Measurements from ENCODE around the gene PELI1.
A peak's percentile ranks its signal among the peaks of the same experiment; 100 is the strongest.

PELI1 gene

DNA sequence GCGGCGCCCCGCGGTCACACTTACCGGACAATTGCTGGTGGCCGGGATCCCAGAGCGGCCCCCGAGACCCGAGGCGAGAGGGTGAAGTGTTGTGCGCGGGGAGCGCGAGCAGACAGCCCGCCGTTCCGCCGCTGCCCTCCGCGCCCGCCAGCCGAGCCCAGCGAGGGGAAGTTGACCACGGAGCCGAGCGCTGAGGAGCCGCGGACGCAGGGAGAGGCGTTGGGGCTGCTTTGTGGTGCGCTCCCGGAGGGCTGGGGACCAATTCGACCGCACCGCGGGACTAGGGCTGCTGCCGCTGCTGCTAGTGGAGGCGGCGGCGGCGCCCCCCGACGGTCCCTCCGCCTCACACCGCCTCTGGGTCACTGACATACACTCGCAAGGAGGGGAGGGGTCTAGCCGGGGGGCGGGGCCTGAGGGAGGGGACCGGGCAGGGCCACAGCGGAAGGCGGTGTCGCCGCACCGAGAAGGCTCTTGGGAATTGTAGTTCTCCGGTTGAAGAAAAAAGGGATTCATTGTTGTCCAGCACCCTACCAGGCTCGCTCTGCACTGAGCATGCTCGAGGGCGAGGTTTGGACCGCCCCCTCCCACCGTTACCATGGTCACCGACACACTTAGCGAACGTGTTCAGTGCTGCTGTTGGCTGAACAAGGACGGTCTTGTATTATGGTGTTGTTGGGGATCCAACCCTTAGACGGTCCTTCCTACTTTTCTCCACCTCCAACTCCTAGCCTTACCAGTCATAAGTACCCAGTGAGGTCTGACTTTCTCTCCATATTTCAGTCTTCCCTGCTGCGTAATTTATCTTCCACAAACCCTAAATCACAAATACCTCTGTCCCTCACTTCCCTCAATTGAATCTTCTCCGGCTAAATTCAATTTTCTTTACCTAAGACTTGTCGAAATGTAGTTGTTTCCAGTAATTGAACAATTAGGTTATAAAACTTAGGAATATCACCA is at the start of gene PELI1:
PELI1 (minus strand) TSS at position 364 of the 957 bp plus-strand sequence. CDS start 36,110 bp downstream, outside the sequence.
- peak; percentile 96 for DNase-seq

DNA sequence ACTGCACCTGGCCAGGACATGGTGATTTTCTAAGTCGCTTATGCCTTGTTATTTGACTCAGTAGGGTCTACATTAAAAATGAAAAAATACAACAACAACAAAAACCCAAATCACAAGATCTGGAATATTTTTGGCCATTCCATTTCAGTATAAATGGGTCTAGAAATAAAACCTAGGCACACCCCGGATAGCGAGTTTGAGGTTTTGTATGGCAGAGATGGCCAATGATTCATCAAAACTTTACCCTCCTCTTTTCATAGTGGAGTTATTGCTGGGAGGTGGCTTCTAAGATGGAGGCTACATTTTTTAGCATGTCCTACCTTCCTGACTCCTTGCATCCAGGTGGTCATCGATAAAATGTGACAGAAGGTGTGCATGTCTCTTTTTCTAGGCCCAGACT is 49.3 kb upstream of the PELI1 start:
- no peak for DNase-seq

- no peak for DNase-seq
Measured at GRCh38 chr2:64192664-64193105, 48.5 kb upstream of the PELI1 start.

- no peak for DNase-seq
Measured at GRCh38 chr2:64192125-64192479, 47.9 kb upstream of the PELI1 start.

GRCh38 chr2:64189586-64189985 is 45.4 kb upstream of the PELI1 start:
- DNase-seq = no peak

GRCh38 chr2:64189167-64189566 is 44.9 kb upstream of the PELI1 start:
- no peak for DNase-seq

DNA sequence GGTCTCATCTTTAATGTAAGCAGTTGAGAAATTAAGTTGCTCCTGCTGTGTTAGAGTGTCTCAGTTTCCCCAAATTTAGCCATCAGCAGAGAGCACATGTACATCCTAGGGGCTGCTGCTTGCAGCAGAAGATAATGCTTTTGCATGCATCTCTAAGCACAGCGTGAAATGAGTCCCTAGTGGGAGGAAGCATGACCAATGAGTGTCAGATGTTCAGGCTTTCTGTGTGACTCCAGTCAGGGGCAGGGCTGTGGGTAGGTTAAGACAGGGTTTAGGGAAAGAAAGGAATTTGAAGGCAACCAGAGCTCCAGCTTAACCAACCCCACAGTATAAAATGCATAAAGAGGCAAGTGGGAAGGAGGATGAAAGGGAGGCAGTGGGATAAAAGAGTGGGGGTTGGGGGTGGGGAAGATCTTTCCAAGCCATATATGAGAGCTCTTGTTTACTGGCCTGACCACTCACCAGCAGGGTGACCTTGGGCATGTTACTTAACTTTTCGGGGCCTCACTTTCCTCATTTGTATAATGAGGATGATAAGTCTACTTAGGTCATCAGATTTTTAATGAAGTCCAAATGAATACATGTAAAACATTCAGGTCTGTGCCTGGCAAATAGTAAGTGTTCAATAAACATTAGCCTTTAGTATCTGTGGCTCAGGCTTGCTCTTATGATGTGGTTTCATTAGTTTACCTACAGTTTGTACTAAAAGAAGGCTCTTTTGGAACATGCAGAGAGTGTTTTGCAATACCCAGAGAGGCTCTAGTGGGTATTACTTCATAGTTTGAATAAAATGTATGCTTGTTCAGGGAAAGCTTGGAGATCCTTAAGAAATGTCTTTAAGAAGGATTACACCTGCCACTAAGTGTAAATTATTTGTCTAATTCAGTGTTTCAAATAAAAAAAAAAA is 42.7 kb upstream of the PELI1 start:
- DNase-seq = no peak

DNA sequence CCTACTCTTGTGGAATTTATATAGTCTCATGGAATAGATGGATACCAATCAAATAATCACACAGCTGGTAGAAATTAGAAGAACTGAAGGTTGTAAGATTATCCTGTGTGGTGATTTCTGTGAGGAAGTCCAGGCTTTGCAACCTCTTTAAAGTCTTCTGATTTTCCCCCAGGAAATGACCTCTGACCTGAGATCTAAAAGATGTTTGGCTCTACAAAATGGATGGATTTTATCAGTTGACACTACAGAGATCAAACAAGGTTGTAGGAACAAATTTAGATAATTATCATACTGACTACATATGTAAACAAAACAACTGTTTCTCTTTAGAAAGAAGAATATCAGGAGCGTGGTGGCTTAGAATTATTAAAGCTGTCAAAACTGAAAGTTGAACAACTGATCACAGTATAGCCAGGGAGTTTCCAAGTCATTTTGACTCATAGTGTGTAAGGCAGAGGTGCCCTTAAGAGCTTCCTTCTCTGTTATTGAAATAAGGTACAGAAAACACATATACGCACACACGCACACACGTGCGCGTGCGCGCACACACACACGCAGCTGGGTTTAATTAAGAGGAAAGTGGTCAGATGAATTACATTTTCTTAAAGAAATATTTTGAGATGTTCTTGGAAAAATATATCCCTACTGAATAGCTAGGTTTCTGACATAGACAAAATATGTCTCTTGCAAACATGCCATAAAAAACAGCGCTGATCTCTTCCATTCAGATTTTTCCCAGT is 35.5 kb upstream of the PELI1 start:
- peak; percentile 19 for DNase-seq

DNA sequence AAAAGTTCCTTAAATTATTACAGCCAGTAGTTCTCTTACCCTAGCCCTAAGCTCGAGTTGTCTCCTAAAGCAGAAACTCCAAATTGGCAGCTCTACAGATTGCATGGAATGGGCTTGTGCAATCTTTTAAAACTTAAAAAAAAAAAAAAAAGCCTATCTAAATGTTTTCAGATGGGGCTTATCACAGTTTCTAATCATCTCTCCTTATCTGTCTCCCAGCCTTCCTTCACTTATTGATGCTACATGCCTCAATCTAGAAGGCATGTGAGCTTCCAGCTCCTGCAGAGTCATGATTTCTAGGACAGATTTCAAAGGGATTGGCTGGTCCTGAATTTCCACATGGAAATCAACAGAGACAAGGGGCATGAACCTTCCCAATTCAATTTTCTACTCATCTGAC is 33.1 kb upstream of the PELI1 start:
- no peak for DNase-seq

DNA sequence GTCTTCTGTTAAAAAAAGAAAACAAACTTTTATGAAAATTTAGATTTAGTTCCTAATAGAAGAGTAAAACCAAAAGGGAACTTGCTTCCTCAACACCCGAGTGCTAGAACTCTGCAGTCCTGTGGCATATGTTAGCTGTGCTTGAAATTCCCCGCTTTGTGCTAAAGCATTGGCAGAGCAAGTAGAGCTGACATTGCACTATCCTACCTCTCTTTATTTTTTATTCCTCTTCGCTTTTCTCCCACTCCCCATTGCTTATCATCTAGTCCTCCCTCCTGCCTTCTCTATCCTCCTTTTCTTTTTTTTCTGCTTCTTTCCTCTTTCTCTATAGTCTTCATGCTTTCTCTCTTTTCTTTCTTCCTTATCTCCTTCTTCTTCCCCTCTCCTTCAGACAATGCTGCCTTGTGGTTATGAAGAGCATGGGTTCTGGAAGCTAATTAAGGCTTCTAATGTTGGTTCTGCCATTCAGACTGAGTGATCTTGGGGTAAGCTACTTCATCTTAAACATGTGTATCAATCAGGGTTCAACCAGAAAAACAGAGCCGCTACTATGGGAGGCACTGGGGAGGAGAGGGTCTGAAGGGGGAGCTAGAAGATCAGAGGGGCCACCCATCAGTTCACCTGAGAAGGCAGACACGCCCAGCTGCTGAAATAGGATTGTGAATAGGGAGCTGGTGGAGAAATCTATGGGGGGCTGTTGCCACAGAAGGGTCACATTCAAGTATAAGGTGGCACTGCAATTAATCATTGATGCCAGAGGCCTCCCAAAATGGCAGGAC is 31.4 kb upstream of the PELI1 start:
- DNase-seq = no peak

- no peak for DNase-seq
Measured at GRCh38 chr2:64173156-64174135, 29.2 kb upstream of the PELI1 start.

GRCh38 chr2:64168756-64169155 is 24.5 kb upstream of the PELI1 start:
- DNase-seq = no peak

- no peak for DNase-seq
Measured at GRCh38 chr2:64168201-64168600, 24.0 kb upstream of the PELI1 start.

- no peak for DNase-seq
Measured at GRCh38 chr2:64166637-64167420, 22.6 kb upstream of the PELI1 start.

DNA sequence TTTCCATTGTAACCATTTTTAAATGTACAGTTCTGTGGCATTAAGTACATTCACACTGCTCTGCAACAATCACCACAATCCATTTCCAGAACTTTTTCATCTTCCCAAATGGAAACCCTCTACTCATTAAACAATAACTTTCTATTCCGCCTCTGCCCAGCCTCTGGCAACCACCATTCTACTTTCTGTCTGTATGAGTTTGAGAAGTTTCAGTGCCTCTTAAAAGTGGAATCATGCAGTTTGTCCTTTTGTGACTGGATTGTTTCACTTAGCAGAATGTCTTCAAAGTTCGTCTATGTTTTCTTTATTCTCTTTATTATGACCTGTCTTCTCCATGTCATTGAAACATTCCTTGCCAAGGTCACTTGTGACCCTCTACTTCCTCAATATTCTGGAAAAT is 22.0 kb upstream of the PELI1 start:
- DNase-seq = no peak

DNA sequence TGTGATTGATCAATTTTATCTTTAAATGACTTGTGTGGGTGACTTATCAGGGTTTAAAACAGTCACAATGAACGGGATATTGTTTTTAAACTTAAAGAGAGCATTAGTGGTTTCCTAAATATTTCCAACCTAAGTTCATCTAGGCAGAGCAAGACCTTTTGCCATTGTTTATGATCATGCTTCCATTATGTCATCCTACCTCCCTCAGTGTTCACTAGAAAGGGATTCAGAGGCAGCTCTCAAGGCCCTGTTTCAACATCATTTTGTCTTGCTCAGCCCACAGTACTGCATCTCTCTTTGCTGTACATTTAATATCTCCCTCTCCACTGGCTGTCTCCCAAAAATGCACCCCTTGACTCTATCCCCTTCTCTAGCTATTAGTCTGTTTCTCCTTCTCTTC is 21.5 kb upstream of the PELI1 start:
- DNase-seq = no peak

- no peak for DNase-seq
Measured at GRCh38 chr2:64164629-64165028, 20.4 kb upstream of the PELI1 start.

- DNase-seq = no peak
Measured at GRCh38 chr2:64162516-64162915, 18.3 kb upstream of the PELI1 start.

DNA sequence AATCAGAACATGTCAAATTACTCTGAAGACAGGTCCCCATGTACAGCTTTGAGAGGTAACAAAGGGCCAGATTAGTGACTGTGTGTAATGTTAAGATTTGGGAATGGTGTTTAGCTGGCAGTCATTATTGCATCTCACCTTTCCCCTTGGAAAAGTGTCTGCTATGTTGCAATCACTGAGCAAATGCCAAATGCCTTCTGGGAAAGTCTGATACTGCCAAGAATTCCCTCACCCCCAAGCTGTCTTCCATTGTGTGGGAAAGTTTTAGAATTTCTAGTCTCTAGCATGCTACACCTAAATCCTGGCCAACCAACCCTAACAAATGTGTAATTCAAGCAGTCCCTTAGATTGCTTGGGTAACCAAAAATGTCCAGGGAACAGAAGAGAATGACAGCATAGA is 13.6 kb upstream of the PELI1 start:
- no peak for DNase-seq

GRCh38 chr2:64153811-64154210 is 9.6 kb upstream of the PELI1 start:
- DNase-seq = no peak
